Mucosa of rectum (tissue), 2 donors: ENCODE measurements around the gene BLOC1S4.

Experiments
- H3K27ac ChIP-seq, 2 donors: one replicate each; pipeline ENCODE4 v1.7.0; 2013; ENCODE audit warnings: inconsistent platforms in 2 of 2, low read depth in 2 of 2, low read length in 2 of 2
- H3K27me3 ChIP-seq, 2 donors: one replicate each; pipeline ENCODE4 v1.7.0; 2013; ENCODE audit warnings: low read length in 2 of 2; ENCODE audit not compliant: control insufficient read depth in 2 of 2, insufficient read depth in 2 of 2
- H3K36me3 ChIP-seq, 2 donors: one replicate each; pipeline ENCODE4 v1.7.0; 2013; ENCODE audit warnings: low read length in 2 of 2; ENCODE audit not compliant: control insufficient read depth in 2 of 2, insufficient read depth in 2 of 2
- H3K4me1 ChIP-seq, 2 donors: one replicate each; pipeline ENCODE4 v1.7.0; 2013; ENCODE audit warnings: low read length in 2 of 2, mild to moderate bottlenecking in 1 of 2; ENCODE audit not compliant: control insufficient read depth in 2 of 2, insufficient read depth in 2 of 2
- H3K4me3 ChIP-seq, 2 donors: one replicate each; pipeline ENCODE4 v1.7.0; 2013; ENCODE audit warnings: low read length in 2 of 2
- H3K9ac ChIP-seq, 2 donors: one replicate each; pipeline ENCODE4 v1.7.0; 2013; ENCODE audit warnings: low read length in 2 of 2, low read depth in 1 of 2, mild to moderate bottlenecking in 1 of 2
- H3K9me3 ChIP-seq, 2 donors: one replicate each; pipeline ENCODE4 v1.7.0; 2013; ENCODE audit warnings: low read length in 2 of 2; ENCODE audit not compliant: control insufficient read depth in 2 of 2
- donor health status: healthy.
- donor health status: Normal muscosa, but diverticular disease.

The BLOC1S4 gene

DNA sequence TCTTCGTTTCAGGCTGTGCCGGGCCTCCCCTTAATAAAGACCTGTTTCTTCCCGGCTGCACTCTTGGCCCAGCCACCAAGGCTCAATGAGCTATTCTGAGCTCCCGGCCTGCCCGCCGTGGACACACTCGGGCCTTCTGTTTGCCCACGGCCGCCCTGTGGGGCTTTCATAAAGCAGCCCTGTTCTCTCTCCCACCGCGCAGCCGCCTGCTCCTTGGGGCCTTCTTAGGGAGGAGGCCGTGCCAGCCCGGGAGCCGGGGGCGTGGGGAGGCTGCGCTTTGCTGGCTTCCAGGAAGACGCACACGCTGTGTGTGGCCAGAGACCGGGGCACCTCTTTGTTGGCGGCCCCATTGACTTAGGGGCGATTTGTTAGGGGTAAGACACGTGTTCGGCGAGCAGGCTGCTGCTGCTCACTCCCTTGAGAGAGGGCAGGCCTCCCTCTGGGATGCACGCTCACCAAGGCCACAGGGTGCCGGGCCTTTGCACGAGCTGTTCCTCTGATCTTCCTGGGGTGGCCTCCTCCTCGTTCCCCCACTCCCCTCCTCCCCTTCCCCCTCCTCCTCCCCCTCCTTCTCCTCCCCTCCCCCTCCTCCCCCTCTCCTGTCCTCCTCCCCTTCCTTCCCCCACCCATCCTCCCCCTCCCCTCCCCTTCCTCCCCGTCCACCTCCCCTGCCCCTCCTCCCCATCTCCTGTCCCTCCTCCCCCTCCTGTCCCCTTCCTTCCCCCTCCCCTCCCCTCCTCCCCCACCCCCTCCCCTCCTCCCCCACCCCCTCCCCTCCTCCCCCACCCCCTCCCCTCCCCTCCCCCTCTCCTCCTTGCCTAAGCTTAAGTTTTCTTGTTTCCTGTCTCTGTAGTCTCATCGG is 11.3 kb downstream of the BLOC1S4 start:
- H3K27me3 ChIP-seq, result no peaks in the 10 kb centered on the region
- H3K36me3 ChIP-seq, result no peaks in the 10 kb centered on the region
- H3K9me3 ChIP-seq, result no peaks in the 10 kb centered on the region
- H3K4me3 ChIP-seq, result no peak overlapping the region
- no peaks in the 10 kb centered on the region for H3K4me1 ChIP-seq
- H3K27ac ChIP-seq, result no peak overlapping the region
- H3K9ac ChIP-seq, result no peak overlapping the region

GRCh38 chr4:6727943-6728250 is 11.9 kb downstream of the BLOC1S4 start:
- H3K4me1 ChIP-seq, result no peaks in the 10 kb centered on the region
- no peak overlapping the region for H3K4me3 ChIP-seq
- H3K27ac ChIP-seq, result no peak overlapping the region
- no peaks in the 10 kb centered on the region for H3K9me3 ChIP-seq
- no peaks in the 10 kb centered on the region for H3K36me3 ChIP-seq
- H3K27me3 ChIP-seq, result no peaks in the 10 kb centered on the region
- no peak overlapping the region for H3K9ac ChIP-seq

GRCh38 chr4:6728320-6729029 is 12.5 kb downstream of the BLOC1S4 start:
- H3K27me3 ChIP-seq, result no peaks in the 10 kb centered on the region
- no peak overlapping the region for H3K27ac ChIP-seq
- no peaks in the 10 kb centered on the region for H3K4me1 ChIP-seq
- H3K9ac ChIP-seq, result no peak overlapping the region
- no peak overlapping the region for H3K4me3 ChIP-seq
- H3K36me3 ChIP-seq, result no peaks in the 10 kb centered on the region
- no peaks in the 10 kb centered on the region for H3K9me3 ChIP-seq

DNA sequence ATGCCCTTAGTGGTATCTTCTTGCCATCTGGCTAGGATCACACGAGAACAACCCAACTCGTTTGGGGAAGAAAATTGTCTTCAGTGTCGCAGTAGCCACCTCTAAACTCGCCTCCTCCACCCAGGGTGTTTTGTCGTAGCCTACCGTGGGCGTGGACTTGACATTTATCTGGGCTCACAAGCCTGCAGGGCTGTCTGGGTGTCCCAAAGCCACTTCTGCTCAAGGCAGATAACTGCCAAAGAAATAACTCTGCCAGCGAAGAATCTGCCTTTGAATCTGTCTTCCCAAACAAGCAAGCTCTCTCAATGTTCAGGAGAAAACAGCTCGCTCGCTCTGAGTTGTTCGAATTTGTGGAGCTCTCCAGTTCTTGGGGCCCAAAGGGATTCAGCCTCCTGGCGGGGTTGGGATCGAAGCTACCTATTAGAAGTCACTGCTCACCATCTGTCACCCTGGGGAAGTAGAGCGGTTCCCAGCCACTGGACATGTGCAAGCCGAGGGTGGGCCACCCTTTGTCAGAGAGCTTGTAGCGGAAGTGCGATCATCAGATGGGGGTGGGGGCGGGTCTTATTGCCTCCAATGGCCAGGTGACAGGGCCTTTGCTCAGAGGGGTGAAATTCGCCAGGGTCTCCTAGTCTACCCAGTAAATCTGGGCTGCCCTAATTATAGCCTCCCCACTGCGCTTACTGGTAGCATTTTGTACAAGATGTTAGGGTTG is 14.8 kb downstream of the BLOC1S4 start:
- H3K4me1 ChIP-seq, result no peaks in the 10 kb centered on the region
- H3K9me3 ChIP-seq, result no peaks in the 10 kb centered on the region
- no peaks in the 10 kb centered on the region for H3K27me3 ChIP-seq
- H3K9ac ChIP-seq, result no peak overlapping the region
- H3K4me3 ChIP-seq, result no peak overlapping the region
- H3K27ac ChIP-seq, result no peak overlapping the region
- no peaks in the 10 kb centered on the region for H3K36me3 ChIP-seq

DNA sequence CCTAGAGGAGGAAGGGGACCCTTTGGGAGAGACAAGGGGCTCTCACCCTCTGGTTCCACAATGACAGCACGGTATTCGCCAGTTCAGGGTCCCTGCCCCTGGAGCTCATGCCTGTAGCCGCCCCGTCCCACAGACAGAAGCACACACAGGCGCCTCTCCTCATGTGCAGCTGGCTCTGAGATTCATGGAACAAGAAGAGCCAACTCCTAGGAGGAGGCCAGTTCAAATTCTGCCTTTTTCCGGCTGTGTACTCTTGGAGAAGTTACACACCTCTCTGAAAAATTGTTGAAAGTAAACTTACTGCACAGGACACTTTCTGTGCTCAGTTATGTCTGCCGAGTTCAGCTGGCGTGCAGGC is 15.3 kb downstream of the BLOC1S4 start:
- Histone ChIP-seq H3K9ac (no peak overlapping the region), H3K27me3 (no peaks in the 10 kb centered on the region), H3K4me1 (no peaks in the 10 kb centered on the region), H3K36me3 (no peaks in the 10 kb centered on the region), H3K27ac (no peak overlapping the region), H3K4me3 (no peak overlapping the region), H3K9me3 (no peaks in the 10 kb centered on the region)

DNA sequence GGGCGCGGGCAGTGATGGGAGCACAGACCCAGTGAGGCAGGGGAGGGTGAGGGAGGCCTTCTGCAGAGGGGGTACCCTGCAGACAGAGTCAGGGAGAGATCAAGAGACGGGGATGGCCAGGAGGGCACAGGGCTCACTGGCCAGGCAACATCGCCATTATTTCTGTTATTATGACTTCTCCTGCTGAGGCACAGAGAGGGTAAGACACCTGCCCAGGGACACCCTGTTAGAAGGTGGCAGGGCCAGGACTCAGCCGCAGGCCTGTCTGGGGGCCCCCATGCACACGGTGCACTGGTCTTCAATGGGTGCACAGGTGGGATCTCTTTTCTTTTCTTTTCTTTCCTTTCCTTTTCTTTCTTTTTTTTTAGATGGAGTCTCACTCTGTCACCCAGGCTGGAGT is 15.8 kb downstream of the BLOC1S4 start:
- no peak overlapping the region for H3K4me3 ChIP-seq
- no peaks in the 10 kb centered on the region for H3K27me3 ChIP-seq
- H3K27ac ChIP-seq, result no peak overlapping the region
- no peaks in the 10 kb centered on the region for H3K36me3 ChIP-seq
- no peaks in the 10 kb centered on the region for H3K9me3 ChIP-seq
- H3K9ac ChIP-seq, result no peak overlapping the region
- no peaks in the 10 kb centered on the region for H3K4me1 ChIP-seq

DNA sequence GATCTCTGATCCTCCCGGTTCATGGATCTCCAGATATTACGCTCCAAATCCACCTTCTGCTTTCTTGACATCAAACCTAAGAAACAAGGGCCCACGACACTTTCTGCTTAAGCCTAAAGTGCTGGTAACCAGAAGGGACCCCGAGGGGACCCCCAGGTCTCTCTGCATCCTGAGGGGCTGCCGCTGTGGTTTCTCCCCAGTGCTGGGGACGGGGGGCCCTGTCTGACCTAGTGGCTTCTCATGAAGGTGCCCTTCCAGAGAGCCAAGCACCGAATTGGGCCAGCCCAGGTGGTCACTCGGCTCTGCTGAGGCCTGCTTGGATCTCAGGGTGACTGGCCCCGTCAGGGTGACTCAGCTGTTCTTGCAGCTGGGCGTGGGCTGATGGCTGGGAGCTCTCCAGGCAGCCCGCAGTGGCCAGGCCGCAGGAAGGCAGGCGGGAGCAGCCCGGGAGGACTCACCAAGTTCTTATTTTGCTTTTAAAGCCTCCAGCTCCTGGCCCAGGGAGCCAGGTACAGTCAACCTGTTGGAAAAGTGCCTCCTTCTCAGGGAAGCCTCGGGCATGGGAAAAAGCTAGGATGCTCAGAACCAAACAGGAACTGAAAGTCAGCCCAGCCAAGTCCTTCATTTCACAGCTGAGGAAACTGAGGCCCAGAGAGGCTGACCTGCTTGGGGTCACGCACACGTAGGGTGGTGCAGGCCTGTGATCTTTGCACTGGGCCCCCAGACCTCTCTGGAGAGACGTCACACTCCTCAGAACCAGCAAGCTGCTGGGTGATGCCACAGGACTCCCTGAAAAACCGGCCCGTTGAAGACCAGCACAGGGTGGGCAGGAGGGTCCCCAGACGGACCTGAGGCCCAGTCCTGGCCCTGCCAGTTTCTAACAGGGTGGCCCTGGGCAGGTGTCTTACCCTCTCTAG is 16.7 kb downstream of the BLOC1S4 start:
- H3K4me1 ChIP-seq, result no peaks in the 10 kb centered on the region
- no peak overlapping the region for H3K4me3 ChIP-seq
- no peaks in the 10 kb centered on the region for H3K36me3 ChIP-seq
- no peaks in the 10 kb centered on the region for H3K27me3 ChIP-seq
- no peaks in the 10 kb centered on the region for H3K9me3 ChIP-seq
- no peak overlapping the region for H3K9ac ChIP-seq
- H3K27ac ChIP-seq, result no peak overlapping the region

- no peaks in the 10 kb centered on the region for H3K4me1 ChIP-seq
- no peak overlapping the region for H3K27ac ChIP-seq
- H3K4me3 ChIP-seq, result no peak overlapping the region
- H3K9me3 ChIP-seq, result no peaks in the 10 kb centered on the region
- no peak overlapping the region for H3K9ac ChIP-seq
- H3K36me3 ChIP-seq, result no peaks in the 10 kb centered on the region
- no peaks in the 10 kb centered on the region for H3K27me3 ChIP-seq
These were observed 17.6 kb downstream of the BLOC1S4 start for GRCh38 chr4:6733358-6734164.

- Histone ChIP-seq H3K9me3 (no peaks in the 10 kb centered on the region), H3K27ac (no peak overlapping the region), H3K4me1 (no peaks in the 10 kb centered on the region), H3K36me3 (no peaks in the 10 kb centered on the region), H3K27me3 (no peaks in the 10 kb centered on the region), H3K4me3 (no peak overlapping the region), H3K9ac (no peak overlapping the region)
These were observed 18.3 kb downstream of the BLOC1S4 start for GRCh38 chr4:6734165-6734786.
